IPS-18a (cell line): ENCODE data around the gene RFX1.

Source experiments
- H3K27ac ChIP-seq: one replicate; pipeline ENCODE4 v1.5.1; 2013; ENCODE audit warnings: low read length
- H3K27me3 ChIP-seq: one replicate; pipeline ENCODE4 v1.6.1; 2013; ENCODE audit warnings: mild to moderate bottlenecking, low read length; ENCODE audit not compliant: control insufficient read depth, insufficient read depth
- H3K36me3 ChIP-seq: one replicate; pipeline ENCODE4 v1.6.1; 2013; ENCODE audit warnings: low read depth, low read length; ENCODE audit not compliant: control insufficient read depth
- H3K4me1 ChIP-seq: one replicate; pipeline ENCODE4 v1.6.1; 2013; ENCODE audit warnings: low read depth, low read length; ENCODE audit not compliant: control insufficient read depth
- H3K4me3 ChIP-seq: one replicate; pipeline ENCODE4 v1.5.1; 2013; ENCODE audit warnings: low read length
- H3K9ac ChIP-seq: one replicate; pipeline ENCODE4 v1.6.1; 2013; ENCODE audit warnings: mild to moderate bottlenecking, low read length, moderate library complexity
- H3K9me3 ChIP-seq: one replicate; pipeline ENCODE4 v1.6.1; 2013; ENCODE audit warnings: low read depth, low read length; ENCODE audit not compliant: control insufficient read depth

Gene RFX1

DNA sequence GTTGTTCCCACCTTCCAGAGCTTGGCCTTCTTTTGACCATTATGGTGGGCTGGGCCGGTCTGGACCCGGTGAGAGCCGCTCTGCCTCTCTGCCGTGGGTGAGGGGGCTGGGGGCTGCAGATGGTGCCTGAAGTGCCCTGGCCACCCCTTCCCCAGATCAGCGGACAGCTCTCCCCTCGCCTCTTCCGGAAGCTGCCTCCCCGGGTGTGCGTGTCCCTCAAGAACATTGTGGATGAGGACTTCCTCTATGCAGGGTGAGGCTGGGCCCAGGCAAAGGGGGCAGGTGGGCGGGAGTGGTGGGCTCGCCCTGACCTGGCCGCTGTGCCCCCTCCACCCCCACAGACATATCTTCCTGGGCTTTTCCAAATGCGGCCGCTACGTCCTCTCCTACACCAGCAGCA lies 51.9 kb downstream of the RFX1 start:
- H3K4me3 ChIP-seq = no peak overlapping the region
- H3K36me3 ChIP-seq = peaks cover 47% of the 10 kb centered on the region
- H3K27me3 ChIP-seq = no peaks in the 10 kb centered on the region
- no peaks in the 10 kb centered on the region for H3K9me3 ChIP-seq
- H3K27ac ChIP-seq = no peak overlapping the region
- H3K9ac ChIP-seq = no peak overlapping the region
- H3K4me1 ChIP-seq = no peaks in the 10 kb centered on the region

DNA sequence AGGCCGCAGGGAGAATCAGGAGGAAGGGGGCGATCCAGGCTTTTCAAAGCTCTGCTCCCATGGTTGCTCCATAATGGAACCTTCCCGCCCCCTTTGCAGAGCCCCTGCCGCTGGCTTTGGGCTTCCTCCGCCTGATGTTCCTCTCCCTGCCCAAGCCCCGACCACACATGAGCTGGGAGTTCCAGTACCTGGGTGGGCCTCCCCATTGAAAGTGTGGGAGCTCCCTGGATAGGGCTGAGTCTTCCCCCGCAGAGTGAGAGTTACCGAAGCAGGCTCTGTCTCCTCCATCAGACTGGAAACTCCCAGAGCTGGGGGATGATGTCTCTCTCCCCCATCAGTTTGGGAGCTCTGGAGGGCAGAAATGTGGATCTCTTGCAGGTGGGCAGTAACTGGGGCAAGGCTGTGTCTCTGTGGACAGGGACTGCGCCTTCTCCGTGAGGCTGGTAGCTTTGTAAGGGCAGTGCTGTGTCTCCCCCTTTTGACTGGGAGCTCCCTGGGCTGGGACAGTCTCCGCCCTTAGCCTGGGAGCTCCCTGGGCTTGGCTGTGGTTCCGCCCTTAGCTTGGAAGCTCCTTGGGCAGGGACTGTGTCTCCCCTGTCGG lies 53.1 kb downstream of the RFX1 start:
- Histone ChIP-seq H3K4me1 (no peaks in the 10 kb centered on the region), H3K27me3 (no peaks in the 10 kb centered on the region), H3K4me3 (peak overlapping the region; percentile 67), H3K9ac (peak overlapping the region; percentile 55), H3K36me3 (peaks cover 38% of the 10 kb centered on the region), H3K27ac (peak overlapping the region; percentile 29), H3K9me3 (no peaks in the 10 kb centered on the region)

DNA sequence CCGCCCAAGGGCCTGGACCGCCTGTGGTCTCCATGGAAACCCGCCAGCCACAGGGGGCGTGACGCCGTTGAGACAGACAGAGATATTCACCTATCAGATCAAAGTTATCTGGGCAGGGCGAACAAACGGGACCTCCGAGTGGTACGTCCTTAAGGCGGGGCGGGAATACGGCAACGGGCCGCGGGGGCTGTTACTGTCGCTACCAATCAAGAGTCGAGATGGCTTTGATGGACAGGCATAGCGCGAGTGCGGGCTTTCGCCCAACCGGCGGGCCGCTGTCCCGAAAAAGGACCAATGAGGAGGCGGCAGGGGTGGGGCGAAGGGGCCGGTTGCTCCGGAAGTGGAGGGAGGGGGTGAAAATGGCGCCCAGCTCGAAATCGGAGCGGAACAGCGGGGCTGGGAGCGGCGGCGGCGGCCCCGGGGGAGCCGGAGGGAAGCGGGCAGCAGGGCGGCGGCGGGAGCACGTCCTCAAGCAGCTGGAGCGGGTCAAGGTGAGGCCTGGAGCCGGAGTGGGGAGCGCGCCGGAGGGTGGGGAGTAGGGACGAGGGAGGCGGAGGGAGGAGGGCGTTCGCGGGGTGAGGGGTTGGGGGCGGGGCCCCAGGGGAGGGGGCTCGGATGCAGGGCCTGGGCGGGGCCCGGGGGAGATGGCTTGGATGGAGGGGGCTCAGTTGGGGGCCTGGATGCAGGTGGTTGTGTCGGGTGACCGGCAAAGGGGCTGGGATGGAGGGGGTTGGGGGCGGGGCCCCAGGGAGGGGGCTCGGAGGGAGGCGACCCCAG lies 53.8 kb downstream of the RFX1 start, which contains the start of gene DCAF15:
TSS of gene DCAF15 (plus strand) at position 356 of the 777 bp plus-strand sequence. CDS start at position 360, 4 bp downstream.
- H3K4me3 ChIP-seq = peak within 1 kb of the TSS; percentile 67
- H3K9me3 ChIP-seq = no peaks in the 10 kb centered on the region
- H3K27me3 ChIP-seq = no peaks in the 10 kb centered on the region
- H3K36me3 ChIP-seq = peaks cover 31% of the 10 kb centered on the region
- peak within 1 kb of the TSS; percentile 84 for H3K9ac ChIP-seq
- H3K27ac ChIP-seq = peak within 1 kb of the TSS; percentile 75
- H3K4me1 ChIP-seq = no peaks in the 10 kb centered on the region

DNA sequence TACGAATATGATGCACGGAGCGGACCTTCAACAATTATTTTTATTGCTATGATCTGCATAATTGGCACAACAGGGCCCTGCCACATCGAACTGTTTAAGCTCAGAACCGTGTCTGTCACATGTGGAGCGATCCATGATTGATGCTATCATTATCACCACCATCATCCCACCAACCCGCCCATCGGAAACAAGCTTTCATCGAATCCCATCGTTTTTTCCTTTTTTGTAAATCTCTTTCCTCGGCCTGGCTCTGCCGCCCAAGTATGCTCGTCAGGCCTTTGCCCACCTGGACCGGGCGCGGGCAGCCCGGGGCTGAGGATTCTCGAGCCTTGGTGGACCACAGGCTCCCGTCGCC lies 54.3 kb downstream of the RFX1 start:
- H3K4me3 ChIP-seq = peak overlapping the region; percentile 36
- H3K36me3 ChIP-seq = peaks cover 26% of the 10 kb centered on the region
- no peaks in the 10 kb centered on the region for H3K27me3 ChIP-seq
- no peaks in the 10 kb centered on the region for H3K9me3 ChIP-seq
- no peak overlapping the region for H3K9ac ChIP-seq
- H3K4me1 ChIP-seq = no peaks in the 10 kb centered on the region
- no peak overlapping the region for H3K27ac ChIP-seq

DNA sequence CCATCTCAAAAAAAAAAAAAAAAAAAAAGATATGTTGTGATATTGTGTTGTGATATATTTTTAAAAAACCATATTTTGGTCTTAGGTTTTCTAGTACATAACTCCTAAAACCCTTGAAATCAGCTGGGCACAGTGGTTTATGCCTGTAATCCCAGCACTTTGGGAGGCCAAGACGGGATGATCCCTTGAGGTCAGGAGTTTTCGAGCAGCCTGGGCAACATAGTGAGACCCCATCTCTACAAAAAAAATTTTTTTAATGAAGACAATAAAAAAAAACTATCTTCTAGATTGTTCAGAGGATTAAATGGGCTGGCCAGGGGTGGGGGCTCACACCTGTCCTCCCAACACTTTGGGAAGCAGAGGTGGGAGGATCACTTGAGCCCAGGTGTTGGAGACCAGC lies 55.1 kb downstream of the RFX1 start:
- Histone ChIP-seq H3K9ac (no peak overlapping the region), H3K4me3 (no peak overlapping the region), H3K4me1 (no peaks in the 10 kb centered on the region), H3K36me3 (peaks cover 18% of the 10 kb centered on the region), H3K9me3 (no peaks in the 10 kb centered on the region), H3K27ac (no peak overlapping the region), H3K27me3 (no peaks in the 10 kb centered on the region)

DNA sequence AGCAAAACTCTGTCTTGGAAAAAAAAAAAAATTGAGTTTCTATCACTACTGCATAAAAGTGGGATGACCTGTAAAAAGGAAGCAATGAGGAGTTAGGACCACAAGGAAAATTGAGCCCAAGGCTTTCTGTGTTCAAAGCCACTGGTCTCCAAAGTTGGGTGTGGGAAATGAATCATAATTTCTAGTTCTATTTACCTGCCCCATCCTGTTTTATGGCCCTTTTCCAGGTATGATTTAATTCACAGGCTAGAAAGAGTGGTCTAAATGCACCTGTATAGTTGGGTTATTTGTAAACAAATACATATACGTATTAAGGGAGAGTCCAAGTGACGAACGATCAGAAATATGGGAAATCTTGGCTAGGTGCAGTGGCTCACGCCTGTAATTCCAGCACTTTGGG lies 59.7 kb downstream of the RFX1 start:
- Histone ChIP-seq H3K4me3 (no peak overlapping the region), H3K9me3 (no peaks in the 10 kb centered on the region), H3K27me3 (no peaks in the 10 kb centered on the region), H3K9ac (no peak overlapping the region), H3K4me1 (no peaks in the 10 kb centered on the region), H3K36me3 (no peaks in the 10 kb centered on the region), H3K27ac (no peak overlapping the region)

DNA sequence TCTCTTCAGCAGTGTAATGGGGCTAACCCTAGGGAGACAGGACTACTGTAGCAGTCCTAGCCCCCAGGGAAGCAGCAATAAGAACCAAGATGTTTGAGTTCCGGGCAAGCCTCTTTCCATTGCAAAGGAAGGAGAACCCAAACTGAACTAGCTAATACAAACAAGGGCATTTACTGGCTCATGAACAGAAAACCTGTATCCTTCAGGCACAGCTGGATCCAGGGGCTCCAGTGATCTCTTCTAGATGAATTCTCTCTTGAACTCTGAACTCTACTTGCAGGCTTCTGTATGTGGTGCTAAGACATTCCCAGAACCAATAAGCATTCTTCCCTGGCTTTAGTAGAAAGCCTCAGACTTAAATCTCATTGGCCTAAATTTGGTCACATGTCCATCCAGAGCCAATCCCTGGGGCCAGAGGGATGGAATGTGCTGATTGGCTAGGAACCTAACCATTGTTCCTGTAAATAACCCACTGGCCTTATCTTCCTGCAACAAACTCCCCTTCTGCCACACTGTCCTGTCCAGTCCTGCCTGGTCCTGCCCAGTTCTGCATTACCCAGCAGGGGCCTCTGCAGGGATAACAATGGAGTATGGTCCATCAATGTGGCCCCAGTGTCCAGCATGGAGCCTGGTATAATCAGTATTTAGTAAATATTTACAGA lies 64.0 kb downstream of the RFX1 start:
- Histone ChIP-seq H3K36me3 (no peaks in the 10 kb centered on the region), H3K27me3 (no peaks in the 10 kb centered on the region), H3K9ac (no peak overlapping the region), H3K4me3 (no peak overlapping the region), H3K27ac (no peak overlapping the region), H3K4me1 (no peaks in the 10 kb centered on the region), H3K9me3 (no peaks in the 10 kb centered on the region)

DNA sequence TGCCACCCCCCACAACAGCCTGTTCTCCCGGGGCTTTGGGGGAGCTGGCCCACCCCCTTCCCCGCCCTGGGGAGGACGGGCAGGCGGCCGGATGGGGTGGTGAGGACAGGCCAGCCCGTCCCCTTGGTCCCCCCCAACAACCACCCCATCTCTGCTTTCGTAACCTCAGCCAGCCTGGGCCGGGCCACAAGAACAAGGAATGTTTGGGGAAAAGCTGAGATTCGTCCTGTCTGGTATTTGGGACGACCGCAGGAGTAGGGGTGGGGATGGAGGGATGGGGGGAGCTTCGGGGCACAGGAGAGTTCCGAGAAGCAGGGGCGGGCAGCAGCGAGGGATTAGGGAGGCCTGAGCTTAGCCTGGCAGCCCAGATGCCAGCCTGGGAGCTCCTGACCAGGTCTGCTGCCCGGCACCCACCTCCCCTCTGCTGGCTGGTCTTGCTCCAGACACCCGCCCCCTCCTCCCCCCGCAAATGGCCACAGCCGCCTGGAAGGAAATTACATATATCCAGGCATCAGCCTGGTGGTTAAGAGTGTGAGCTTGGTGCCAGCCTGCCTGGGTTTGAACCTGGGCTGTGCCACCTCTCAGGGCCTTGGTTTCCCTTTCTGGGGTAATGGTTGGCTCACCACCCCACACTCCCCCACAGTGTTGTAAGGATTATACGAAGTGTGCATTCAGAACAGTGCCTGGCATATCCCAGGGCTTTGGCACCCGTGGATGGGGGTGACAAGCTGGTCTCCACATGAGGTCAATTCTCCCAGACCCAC lies 67.6 kb downstream of the RFX1 start, which contains the start of gene PODNL1:
TSS of gene PODNL1 (minus strand) at position 117 of the 764 bp plus-strand sequence. CDS start 236 bp downstream, outside the sequence.
- Histone ChIP-seq H3K36me3 (no peaks in the 10 kb centered on the region), H3K27ac (no peak within 1 kb of the TSS)

DNA sequence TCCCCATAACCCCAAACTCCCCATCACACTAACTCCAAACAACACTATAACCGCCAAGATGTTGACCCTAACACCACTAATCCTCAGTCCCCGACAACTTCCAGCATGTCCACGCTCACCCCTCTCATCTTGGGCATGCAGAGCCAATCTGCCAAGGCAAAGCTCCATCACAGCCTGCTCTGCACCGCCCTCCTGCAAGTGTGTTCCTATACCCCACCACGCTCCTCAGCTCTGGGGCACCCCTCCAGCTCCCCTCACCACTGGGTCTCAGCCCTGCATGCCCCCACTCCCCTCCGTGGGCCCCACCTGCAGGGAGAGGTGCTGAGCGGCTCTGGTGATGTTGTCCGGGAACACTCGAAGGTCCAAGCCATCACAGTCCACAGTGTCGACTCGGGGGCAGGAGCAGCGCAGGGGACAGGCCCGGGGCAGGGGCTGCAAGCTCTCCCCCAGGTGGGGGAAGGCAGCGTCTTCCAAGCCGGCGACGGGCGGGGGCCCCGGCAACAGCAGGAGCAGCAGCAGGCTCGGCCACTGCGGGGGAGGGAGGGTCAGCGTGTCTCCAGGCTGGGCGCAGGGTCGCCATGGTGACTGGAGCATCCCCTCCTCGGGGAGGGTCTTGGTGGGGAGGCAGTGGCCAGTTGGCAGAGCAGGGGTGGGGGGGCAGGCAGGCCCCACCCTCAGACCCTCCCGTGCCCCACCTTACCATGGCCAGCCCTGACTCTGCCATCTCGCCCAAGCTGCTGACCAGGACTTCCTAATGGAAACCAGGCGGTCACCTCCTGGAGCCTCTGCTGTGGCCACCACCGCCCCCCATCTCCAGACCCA lies 68.4 kb downstream of the RFX1 start:
- Histone ChIP-seq H3K4me1 (peaks cover 9% of the 10 kb centered on the region), H3K27ac (no peak overlapping the region), H3K9me3 (no peaks in the 10 kb centered on the region), H3K4me3 (no peak overlapping the region), H3K36me3 (no peaks in the 10 kb centered on the region), H3K9ac (no peak overlapping the region), H3K27me3 (no peaks in the 10 kb centered on the region)

More for the DNA sequence above, 67.6 kb downstream of the RFX1 start, which contains the start of gene PODNL1:
- Histone ChIP-seq H3K9ac (no peak within 1 kb of the TSS), H3K4me1 (peaks cover 9% of the 10 kb centered on the region), H3K4me3 (no peak within 1 kb of the TSS), H3K27me3 (no peaks in the 10 kb centered on the region), H3K9me3 (no peaks in the 10 kb centered on the region)

DNA sequence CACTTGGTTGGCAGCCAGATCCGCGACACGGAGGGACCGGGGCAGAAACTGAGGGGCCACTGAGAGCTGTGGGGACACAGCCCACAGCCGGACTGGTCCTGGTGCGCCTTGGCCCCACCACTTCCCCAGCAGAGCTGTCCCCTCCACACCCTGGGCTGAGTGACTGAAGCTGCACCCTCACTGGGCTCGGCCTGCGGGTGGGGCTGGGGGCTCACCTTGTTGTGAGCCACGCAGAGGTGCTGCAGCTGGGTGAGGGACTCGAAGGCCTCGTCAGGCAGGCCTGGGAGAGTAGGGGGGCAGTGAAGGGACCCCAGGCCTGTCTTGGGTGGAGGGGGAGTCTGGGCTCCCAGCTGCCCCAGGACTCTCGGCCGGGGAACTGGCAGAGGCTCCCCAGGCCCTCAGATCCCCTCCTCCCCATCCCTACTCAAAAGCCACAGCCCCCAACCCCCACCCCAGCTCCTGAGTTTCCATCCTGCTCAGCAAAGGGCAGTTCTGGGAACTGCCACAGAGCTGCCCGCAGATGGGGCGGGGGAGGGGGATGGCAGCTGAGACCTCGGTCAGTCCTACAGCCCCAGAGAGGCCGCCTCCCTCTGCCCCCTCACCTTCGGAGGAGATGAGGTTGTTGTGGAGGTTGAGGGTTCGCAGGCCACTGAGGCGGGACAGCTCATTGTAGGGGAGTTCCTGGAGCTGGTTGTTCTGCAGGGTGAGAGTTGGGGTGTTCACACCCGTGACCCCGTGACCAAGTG lies 70.2 kb downstream of the RFX1 start:
- Histone ChIP-seq H3K36me3 (peaks cover 4% of the 10 kb centered on the region), H3K4me1 (peaks cover 9% of the 10 kb centered on the region), H3K27ac (no peak overlapping the region), H3K9ac (no peak overlapping the region), H3K27me3 (no peaks in the 10 kb centered on the region), H3K4me3 (no peak overlapping the region), H3K9me3 (no peaks in the 10 kb centered on the region)
